Suprapubic skin (tissue), 3 donors: ENCODE results near the gene GFOD1.

Experiments
- CTCF ChIP-seq, 2 donors: fragments of 200-600 bp in 1 of 2; fragments of 450-650 bp in 1 of 2; sonication (generic) in 1 of 2; IDR thresholded peaks; one replicate each; pipeline ENCODE4 v1.5.1; 2016 to 2019; ENCODE audit warnings: antibody characterized with exemption in 2 of 2, mild to moderate bottlenecking in 1 of 2, moderate library complexity in 1 of 2
- POLR2A ChIP-seq, 2 donors: fragments of 450-650 bp; IDR thresholded peaks; one replicate each; pipeline ENCODE4 v1.6.1; 2017; ENCODE audit warnings: antibody characterized with exemption in 2 of 2, mild to moderate bottlenecking in 2 of 2, moderate library complexity in 2 of 2

DNA sequence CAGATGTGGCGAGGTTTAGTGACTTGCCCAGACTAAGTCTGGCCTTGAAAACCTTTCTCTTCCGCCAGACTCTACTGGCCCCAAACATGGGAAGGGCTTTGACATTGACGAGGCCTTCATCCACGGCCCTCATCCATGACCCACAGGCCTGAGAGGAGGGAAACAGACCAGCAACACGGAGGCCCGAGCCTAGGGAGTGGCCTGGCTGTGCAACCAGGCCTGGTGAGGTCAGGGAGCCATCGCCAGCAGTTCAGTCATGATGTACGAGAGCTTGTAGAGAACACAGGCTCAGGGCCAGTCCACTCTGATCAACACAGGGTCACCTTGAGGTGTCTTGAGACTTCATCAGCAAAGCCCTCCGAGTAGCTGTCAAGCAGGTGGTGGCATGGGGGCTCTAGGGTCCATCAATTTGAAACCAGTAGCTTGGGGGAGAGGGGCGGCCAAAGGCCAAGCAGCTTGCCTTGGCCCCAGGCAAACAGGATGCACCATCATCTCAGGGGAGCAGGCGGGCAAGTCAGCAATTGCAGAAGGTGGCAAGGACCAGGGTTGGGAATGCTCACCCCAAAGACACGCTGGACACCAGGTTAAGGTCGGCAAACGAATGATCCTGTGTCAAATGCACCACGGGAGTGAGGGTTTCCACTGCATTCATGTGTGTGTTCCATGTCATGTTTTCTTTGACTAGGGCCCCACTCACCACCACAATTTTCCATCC, 36.1 kb downstream of the GFOD1 start:
- TF ChIP-seq CTCF (IDR thresholded peaks at IDR 0.05) = no peak
- TF ChIP-seq POLR2A (IDR thresholded peaks at IDR 0.05) = no peak
